ENCODE measurements around the gene PGPEP1.

- TF ChIP-seq CTCF (IDR thresholded peaks at IDR 0.05) = no peak
- no peak for TF ChIP-seq POLR2A (IDR thresholded peaks at IDR 0.05)
Measured at GRCh38 chr19:18348171-18348570, 7.8 kb downstream of the PGPEP1 start.

Measured in heart left ventricle (tissue), 13 donors.